GM03348 (cell line): Measurements from ENCODE around the gene PDS5B.

Experiments
- DNase-seq: peaks from one replicate; pipeline ENCODE4 v3.0.0; 2012; ENCODE audit warnings: low spot score

The PDS5B gene

GRCh38 chr13:32590266-32590665 is 4.0 kb downstream of the PDS5B start:
- DNase-seq, result no peak

- no peak for DNase-seq
Measured at GRCh38 chr13:32592082-32592481, 5.8 kb downstream of the PDS5B start.

GRCh38 chr13:32594157-32594738 is 8.0 kb downstream of the PDS5B start:
- peak; percentile 24 for DNase-seq

- DNase-seq, result no peak
Measured at GRCh38 chr13:32595306-32595705, 9.1 kb downstream of the PDS5B start.

- DNase-seq, result no peak
Measured at GRCh38 chr13:32600890-32601289, 14.6 kb downstream of the PDS5B start.

- no peak for DNase-seq
Measured at GRCh38 chr13:32609428-32609827, 23.2 kb downstream of the PDS5B start.

GRCh38 chr13:32610538-32610937 is 24.3 kb downstream of the PDS5B start:
- no peak for DNase-seq

GRCh38 chr13:32610977-32611376 is 24.7 kb downstream of the PDS5B start:
- DNase-seq, result no peak

- no peak for DNase-seq
Measured at GRCh38 chr13:32616883-32617511, 30.7 kb downstream of the PDS5B start.

- DNase-seq, result no peak
Measured at GRCh38 chr13:32622827-32623226, 36.6 kb downstream of the PDS5B start.

- DNase-seq, result peak; percentile 55
Measured at GRCh38 chr13:32624441-32624840, 38.2 kb downstream of the PDS5B start.

GRCh38 chr13:32627793-32628192 is 41.5 kb downstream of the PDS5B start:
- no peak for DNase-seq

- DNase-seq, result no peak
Measured at GRCh38 chr13:32629313-32629712, 43.1 kb downstream of the PDS5B start.

GRCh38 chr13:32629866-32630265 is 43.6 kb downstream of the PDS5B start:
- no peak for DNase-seq

- DNase-seq, result no peak
Measured at GRCh38 chr13:32632343-32632909, 46.2 kb downstream of the PDS5B start.

- no peak for DNase-seq
Measured at GRCh38 chr13:32636711-32637110, 50.5 kb downstream of the PDS5B start.

GRCh38 chr13:32638739-32639138 is 52.5 kb downstream of the PDS5B start:
- no peak for DNase-seq

GRCh38 chr13:32639502-32640105 is 53.4 kb downstream of the PDS5B start:
- peak; percentile 76 for DNase-seq

GRCh38 chr13:32642316-32642715 is 56.1 kb downstream of the PDS5B start:
- DNase-seq, result no peak

- no peak for DNase-seq
Measured at GRCh38 chr13:32642858-32643257, 56.6 kb downstream of the PDS5B start.

- DNase-seq, result no peak
Measured at GRCh38 chr13:32645854-32646253, 59.6 kb downstream of the PDS5B start.

- no peak for DNase-seq
Measured at GRCh38 chr13:32647926-32648325, 61.7 kb downstream of the PDS5B start.

GRCh38 chr13:32650705-32651311 is 64.6 kb downstream of the PDS5B start:
- peak; percentile 58 for DNase-seq
